GM19372 (cell line): ENCODE results near the gene RTN4RL2.

Experiments
- ATAC-seq: cut with Tn5 transposase; IDR thresholded peaks from one replicate; pipeline ENCODE4 v1.9.1; 2021; ENCODE audit warnings: mild to moderate bottlenecking, low read depth, moderate library complexity; ENCODE audit not compliant: unreplicated experiment

RTN4RL2 gene

DNA sequence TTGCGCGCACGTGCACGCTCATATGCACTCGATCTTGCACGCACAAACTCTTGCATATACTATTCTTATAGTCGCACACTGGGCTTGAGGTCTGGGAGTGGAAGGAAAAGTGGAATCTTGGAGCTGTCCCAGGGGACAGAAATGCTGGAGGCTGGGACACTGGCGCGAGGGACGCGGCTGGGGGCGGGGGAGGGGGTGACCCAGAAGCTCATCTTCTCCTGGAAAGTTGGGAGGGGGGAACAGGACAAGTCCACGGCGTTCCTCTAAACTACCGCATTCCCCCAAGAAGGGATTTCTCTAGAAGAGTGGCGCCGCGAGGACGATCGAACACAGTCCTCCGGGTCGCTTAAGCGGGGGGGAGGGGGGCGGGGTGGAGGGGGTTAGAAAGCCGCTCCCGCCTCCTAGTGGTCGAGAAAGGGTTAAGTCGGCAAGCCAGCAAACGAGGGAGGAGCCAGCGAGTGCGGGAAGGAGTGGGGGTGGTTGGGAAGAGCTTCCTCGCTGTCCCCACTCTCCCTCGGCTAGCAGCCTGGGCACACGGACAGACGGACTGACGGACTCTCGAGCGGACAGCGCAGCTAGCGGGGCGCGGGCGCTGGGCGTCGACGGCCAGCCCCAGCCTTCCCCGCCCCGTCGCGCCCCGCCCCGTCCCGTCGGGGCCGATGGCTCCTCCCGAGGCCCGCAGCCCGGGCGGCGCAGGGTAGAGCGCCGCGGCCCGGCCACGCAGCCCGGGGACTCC, at the start of gene RTN4RL2:
TSS of gene RTN4RL2 (plus strand) at position 507 of the 736 bp plus-strand sequence. CDS start 338 bp downstream, outside the sequence.
- no peak for ATAC-seq

DNA sequence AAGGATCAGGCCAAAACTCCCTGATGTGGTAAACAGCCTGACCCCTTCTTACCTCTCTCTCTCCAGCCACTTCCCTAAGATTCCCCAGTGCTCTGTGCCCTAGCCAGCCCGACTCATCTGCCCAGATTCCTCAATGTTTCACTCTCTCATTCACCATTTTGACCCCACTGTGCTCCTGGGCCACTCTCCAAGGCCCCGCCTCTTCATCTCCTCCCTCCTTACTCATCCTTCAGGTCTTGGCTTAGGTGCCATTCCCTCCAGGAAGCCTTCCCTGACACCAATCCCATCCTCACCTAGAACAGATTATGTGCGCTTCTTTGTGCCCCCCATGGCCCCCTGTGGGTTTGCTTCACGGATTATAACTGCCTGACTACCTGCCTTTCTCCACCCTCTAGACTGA, 46.6 kb upstream of the RTN4RL2 start:
- ATAC-seq, result no peak

GRCh38 chr11:57414612-57415212, 45.6 kb upstream of the RTN4RL2 start:
- ATAC-seq, result no peak

DNA sequence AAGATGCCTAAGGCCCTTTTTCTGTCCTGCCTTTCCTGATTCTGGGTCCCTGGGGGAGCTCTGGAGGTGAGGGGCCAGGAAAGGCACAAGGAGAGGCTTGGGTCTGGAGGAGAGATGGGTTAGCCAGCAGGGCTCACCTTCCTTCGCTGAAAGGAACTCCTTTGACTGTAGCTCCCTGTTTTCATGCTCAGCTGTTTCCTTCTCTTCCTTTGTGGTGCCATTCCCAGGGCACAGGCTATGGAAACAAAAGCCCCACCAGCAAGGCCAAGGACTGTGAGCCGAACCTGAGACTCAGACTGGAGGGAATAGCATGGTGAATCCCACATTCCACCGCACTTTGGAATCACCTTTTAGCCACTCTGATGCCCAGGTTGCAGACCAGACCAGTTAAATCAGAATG, 43.9 kb upstream of the RTN4RL2 start:
- no peak for ATAC-seq

- no peak for ATAC-seq
Observed at GRCh38 chr11:57417056-57417455, 43.3 kb upstream of the RTN4RL2 start.

- no peak for ATAC-seq
Observed at GRCh38 chr11:57418131-57418530, 42.2 kb upstream of the RTN4RL2 start.

DNA sequence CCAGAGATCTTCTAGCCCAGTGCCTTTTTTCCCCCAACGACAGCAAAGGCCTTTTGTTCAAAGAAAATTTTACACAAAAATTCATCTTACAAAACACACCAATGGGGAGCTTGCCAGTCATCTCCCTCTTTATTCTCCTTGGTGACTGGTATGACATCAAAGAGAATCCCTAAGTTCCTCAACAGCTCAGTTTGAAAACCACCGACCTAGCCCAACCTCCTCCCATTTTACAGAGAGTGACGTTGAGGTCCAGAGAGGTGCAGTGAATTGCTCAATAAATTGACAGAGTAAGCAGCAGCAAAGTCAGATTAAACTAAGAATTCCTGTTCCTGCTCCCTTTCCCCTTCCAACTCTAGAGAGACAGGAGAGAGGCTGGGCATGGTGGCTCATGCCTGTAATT, 41.2 kb upstream of the RTN4RL2 start:
- no peak for ATAC-seq

DNA sequence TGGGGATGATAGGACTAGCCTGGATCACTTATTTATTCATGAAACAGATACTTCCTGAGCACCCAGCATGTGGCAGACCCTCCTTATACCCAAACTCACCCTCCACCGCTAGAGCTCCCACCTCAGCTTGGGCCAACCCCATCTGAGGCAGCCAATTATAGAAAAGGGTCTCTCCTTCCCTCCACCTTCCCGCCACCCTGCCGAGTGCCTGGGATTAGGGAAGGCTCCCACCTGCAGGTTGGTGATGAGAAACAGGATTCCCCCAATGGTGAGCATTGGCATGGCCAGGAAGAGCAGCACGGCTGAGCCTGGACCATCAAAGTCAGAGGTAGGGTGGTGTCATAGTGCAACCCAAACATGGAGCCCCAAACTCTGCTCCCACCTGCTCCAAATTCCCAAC, 39.3 kb upstream of the RTN4RL2 start:
- no peak for ATAC-seq

DNA sequence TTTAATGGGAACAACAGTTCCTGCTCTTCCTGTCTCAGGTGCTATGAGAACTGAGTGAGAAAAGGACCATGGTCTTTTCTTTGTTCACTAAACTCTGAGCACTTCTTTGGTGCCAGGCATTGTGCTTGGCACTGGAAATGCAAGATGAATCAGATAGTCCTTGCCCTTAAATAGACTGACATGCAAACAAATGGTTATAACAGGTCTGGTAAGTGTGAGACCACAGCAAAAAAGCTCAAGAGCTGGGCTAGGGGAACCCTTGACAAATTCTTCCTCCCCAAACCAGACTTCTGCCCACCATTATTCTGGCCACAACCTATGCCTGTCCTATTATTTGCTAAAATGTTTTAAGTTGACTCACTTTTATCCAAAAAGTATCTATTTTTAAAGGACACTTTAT, 38.5 kb upstream of the RTN4RL2 start:
- no peak for ATAC-seq

- ATAC-seq, result no peak
Observed at GRCh38 chr11:57422669-57423068, 37.7 kb upstream of the RTN4RL2 start.

DNA sequence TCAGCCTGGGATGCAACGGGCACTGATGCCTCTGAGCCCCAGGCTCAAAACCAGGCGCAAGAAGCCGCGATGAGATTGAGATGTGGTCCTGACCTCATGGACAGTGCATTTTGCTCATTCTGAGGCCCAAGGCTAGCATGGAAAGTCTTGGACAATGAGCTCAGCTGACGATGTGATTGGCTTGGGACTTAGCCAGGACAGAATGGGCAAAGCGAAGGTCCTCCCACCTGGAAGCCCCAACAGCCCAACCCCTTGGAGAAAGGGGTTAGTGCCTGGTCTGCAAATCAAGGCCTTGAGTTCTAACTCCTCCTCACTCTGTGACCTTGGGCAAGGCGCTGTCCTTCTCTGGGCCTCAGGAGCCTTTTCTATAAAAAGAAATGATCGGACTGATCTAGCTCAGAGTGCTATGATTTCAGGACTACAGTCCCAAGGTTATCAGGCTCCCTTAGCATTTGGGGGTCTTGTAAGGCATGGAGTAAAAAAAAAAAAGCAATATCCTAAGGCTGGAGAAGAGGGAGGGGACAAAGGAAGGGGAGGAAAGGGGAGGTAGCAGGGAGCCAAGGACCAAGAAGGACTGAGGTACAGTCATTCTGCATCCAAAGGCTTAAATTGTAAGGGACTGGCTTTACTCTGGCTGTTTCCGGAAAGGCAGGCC, 36.1 kb upstream of the RTN4RL2 start:
- ATAC-seq, result no peak

GRCh38 chr11:57424792-57425564, 35.4 kb upstream of the RTN4RL2 start:
- peak; percentile 73 for ATAC-seq

DNA sequence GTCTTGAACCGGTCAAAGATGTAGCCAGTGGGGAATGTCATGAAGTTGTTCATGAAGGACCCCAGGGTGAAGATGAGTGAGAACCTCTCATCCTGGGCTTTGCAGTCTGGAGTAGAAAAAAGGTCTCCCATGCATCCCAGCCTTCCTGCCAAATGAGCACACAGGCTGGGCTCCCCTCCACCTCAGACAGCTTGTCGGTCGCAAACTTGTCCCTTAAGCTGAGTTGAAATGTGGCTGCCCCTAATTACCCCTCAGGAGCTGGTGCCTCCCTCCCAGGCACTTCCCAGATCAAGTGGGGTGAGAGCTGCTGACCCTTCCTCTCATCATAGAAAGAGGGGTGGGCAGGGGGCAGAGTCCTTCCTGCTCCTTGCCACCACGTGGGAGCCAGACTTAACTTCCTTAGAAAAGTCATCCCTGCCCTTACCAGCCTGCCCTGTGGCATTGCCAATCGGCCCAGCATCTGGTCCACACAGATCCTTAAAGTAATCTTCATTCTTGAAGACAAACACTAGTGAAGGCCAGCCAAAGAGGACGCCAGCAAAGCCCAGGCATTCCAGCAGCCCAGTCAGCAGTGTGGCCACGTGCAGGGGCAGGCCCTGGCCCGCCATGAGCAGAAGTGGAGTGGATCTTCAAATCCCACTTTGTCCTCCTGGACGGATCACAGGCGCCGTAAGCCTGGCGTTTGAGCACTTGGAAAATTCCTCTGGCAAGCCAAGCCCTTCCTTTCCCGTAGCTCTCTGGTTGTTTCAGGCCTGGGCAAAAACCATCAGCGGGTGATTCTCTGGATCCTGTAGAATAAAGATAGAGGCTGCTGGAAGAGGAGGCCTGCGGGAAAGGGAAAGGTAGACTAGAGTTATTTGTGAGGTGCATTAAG, 34.5 kb upstream of the RTN4RL2 start:
- no peak for ATAC-seq

DNA sequence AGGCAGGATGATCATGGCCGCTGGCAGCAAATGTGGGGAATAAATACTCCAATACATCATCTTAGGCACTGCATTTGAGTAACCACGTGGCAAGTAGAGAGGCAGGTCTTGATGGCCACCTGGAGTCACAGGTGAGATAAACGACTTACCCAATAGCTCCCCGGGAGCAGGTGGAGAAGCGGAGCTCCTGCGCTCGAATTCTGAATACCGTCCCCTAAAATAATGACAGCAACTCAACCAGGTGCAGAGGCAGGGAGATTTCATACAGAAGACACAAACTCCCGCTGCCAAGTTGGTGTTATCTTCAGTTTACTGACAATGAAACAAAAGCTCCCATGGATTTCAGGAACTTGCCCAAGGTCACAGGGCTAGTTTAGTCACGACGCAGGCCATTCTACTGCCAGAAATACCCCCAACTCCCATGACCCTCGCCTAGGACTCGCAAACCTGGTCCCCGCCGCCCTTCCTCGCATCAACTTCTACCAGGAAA, 33.8 kb upstream of the RTN4RL2 start:
- ATAC-seq, result no peak

GRCh38 chr11:57426929-57427726, 33.2 kb upstream of the RTN4RL2 start, which contains the start of gene SLC43A3:
Gene SLC43A3 (minus strand): TSS chr11:57427121. CDS start chr11:57426172, 949 bp downstream.
- peak; percentile 67 for ATAC-seq

- ATAC-seq, result no peak
Observed at GRCh38 chr11:57427727-57428082, 32.6 kb upstream of the RTN4RL2 start.

- no peak for ATAC-seq
Observed at GRCh38 chr11:57428643-57429042, 31.7 kb upstream of the RTN4RL2 start.

DNA sequence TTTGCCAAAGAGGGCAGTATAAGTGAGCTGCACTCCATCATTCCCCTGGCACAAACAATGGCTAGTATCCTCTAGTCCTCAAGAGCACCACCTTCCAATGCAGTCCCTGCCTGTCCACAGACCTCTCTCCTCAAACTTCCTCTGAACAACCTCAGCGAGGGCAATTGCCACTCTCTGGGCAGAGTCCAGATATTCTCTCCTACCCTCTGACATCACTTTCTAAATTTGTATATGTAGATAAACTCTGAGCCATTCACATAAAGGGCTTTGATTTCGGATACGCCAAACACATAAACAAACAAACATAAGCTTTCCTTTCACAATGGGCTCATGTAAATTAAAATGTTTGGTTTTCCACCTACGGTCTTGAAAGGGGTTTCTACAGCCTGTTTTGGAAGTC, 30.4 kb upstream of the RTN4RL2 start:
- no peak for ATAC-seq

DNA sequence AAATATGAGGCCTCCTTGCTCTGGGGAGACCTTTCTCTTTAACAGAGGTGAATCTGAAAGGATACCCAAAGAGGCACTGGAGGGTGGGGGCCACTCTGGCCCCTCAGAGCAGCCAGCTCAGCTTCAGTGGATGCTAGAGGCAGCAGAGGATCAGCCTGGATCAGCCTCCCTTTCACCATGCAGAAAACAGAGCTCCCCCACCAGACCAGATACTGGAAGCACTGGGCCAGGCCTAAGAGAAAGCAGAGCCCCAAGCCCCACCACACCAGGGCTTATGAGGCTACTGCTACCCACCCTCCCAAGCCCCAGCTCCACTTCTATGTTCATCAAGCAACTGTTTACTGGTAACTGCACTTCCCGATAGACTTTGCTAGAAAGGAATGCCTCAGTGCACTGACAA, 29.4 kb upstream of the RTN4RL2 start:
- no peak for ATAC-seq
